Brain microvascular endothelial cell (primary cell): ENCODE data around the gene LRTM2.

Experiments used
- DNase-seq: peaks from one replicate; pipeline ENCODE4 v3.0.0-alpha.2; 2020
- H3K27ac ChIP-seq: fragments of 250-450 bp; sonication (Bioruptor Pico); 2 replicates; pipeline ENCODE4 v1.5.1; 2020; ENCODE audit warnings: mild to moderate bottlenecking, moderate library complexity
- H3K27me3 ChIP-seq: fragments of 250-450 bp; sonication (Bioruptor Pico); replicated peaks from 2 replicates; pipeline ENCODE4 v1.5.1; 2020; ENCODE audit warnings: mild to moderate bottlenecking
- H3K36me3 ChIP-seq: fragments of 250-450 bp; sonication (Bioruptor Pico); replicated peaks from 2 replicates; pipeline ENCODE4 v1.5.1; 2020; ENCODE audit warnings: mild to moderate bottlenecking
- H3K4me3 ChIP-seq: 2 replicates; pipeline ENCODE4 v1.5.1; 2011; ENCODE audit warnings: low read depth, mild to moderate bottlenecking, control low read depth, low read length, moderate library complexity
- in situ Hi-C: cut with HindIII; loops from 2 replicates; pipeline ENCODE4 v1.10.0; 2017; ENCODE audit warnings: low sequenced_read_pairs, low pct_ligation_motif_present
- TF ChIP-seq, protein P1 (sequence below): IDR thresholded peaks from 2 replicates; pipeline ENCODE4 v1.5.1; 2011; ENCODE audit warnings: low read depth, mild to moderate bottlenecking, moderate library complexity, low read length, control low read depth, inconsistent platforms; ENCODE audit errors: missing control alignments

Gene LRTM2

DNA sequence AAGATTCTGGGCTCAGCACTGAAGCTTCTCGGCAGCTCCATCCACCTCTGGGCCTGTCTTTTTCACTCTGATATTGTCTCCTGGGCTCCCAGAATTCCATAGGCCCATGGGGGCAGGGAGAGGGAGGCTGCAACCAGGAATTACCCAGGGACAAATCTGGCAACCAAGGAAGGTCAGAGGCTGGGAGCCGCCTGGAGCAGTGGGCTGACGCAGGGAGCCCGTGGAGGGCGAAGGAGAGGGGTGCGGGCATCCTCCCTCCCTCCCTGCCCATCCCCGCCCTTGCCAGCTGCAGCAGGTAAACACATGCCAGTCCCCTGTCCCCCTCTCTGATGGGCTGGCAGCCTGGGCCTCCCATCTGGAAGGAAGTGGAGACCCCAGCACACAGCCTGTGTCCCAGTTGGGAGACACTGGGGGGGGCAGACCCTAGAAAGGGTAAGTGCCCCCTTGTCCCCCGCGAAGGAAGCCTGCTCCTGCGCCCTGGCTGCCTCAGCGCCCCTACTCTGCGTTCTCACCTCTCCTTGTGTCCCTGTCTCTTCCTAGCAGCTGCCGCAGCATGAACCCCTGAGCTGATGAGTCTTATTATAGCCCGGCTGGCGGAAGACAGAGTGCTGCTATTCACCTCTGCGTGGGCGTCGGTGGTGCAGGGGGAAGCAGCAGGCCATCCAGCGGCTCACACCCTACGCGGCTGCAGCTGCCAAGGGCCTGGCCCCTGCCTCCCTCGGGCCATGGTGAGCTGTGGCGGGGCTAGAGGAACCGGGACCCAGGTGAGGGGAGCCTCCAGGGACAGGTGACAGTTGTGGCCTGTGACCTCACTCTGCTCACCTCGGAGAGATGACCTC is 6.7 kb downstream of the LRTM2 start:
- H3K4me3 ChIP-seq = no peak overlapping the region
- DNase-seq = no peak
- H3K27me3 ChIP-seq = peaks cover 17% of the 10 kb centered on the region
- no peak overlapping the region for H3K27ac ChIP-seq
- in situ Hi-C loops = no loop called here
- TF ChIP-seq, protein P1, sequence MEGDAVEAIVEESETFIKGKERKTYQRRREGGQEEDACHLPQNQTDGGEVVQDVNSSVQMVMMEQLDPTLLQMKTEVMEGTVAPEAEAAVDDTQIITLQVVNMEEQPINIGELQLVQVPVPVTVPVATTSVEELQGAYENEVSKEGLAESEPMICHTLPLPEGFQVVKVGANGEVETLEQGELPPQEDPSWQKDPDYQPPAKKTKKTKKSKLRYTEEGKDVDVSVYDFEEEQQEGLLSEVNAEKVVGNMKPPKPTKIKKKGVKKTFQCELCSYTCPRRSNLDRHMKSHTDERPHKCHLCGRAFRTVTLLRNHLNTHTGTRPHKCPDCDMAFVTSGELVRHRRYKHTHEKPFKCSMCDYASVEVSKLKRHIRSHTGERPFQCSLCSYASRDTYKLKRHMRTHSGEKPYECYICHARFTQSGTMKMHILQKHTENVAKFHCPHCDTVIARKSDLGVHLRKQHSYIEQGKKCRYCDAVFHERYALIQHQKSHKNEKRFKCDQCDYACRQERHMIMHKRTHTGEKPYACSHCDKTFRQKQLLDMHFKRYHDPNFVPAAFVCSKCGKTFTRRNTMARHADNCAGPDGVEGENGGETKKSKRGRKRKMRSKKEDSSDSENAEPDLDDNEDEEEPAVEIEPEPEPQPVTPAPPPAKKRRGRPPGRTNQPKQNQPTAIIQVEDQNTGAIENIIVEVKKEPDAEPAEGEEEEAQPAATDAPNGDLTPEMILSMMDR = no peak
- no peaks in the 10 kb centered on the region for H3K36me3 ChIP-seq

DNA sequence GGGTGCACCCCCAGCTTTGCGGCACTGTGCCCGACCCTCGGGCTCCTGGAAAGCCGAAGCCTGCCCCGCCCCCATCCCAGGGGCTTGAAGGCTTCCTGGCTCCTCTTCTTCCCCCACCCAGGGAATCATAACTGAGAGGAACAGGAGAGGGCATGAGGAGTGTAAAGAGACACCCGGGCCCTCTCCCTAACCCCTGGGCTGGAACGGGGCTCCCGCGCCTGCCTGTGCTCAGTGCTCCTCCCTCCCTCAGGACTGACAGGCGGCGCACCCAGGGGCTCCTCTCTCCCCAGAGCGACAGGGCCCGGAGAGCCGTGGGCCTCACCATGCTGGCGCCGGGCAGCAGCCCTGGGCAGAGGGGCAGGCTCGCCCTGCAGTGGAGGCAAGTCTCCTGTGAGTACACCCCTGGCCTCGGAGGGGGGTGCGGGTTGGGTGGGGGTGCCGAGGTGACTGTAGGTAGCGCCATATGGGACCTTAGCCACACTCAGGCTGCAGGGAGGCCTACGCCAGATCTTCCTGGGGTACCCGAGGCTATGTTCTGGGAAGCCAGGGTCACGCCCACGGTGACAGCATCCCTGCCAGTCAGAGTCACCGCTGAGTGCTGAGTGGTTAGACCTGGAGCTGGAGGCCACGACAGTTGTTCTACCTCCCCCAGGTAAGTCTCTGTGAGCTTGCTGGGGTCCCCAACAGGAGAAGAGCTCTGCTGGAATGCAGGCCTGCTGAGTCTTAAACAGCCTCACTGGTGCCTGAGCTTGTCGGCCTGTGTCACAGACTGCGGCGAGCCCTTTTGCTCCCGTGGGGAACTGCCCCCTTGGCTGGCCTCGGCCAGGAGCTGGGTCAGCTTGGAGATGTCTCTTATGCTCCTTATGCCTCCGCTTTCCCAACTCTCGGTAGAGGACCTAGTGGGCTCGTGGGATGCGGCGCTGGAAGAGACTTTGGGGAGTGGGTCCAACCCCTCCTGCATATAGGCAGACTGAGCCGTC is 7.8 kb downstream of the LRTM2 start:
- DNase-seq = no peak

DNA sequence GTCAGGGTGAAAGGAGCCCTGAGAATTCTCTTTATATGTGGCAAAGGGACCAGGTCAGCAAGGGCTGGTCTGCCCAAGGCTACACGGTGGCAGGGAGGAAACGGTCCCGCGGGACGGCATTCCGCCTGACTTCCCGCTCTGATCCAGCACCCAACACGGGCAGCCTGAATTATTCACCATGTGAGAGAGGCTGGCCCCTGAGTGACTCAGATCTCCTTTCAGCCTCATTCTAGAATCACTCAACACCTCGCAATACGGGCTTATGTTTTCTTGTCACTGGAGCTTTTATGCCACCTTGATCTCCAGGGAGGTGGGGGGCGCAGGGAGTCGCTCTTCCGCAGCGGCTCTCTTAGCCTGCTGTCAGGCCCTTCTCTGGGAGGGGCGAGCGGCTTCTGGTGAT is 8.5 kb downstream of the LRTM2 start:
- H3K27me3 ChIP-seq = peaks cover 6% of the 10 kb centered on the region
- DNase-seq = no peak
- in situ Hi-C loops = no loop called here
- TF ChIP-seq, protein P1 = no peak
- H3K27ac ChIP-seq = no peak overlapping the region
- no peaks in the 10 kb centered on the region for H3K36me3 ChIP-seq
- H3K4me3 ChIP-seq = no peak overlapping the region

More for the DNA sequence above, 7.8 kb downstream of the LRTM2 start:
- H3K4me3 ChIP-seq = no peak overlapping the region
- TF ChIP-seq, protein P1 = no peak
- H3K27me3 ChIP-seq = peaks cover 8% of the 10 kb centered on the region
- in situ Hi-C loops = no loop called here
- no peaks in the 10 kb centered on the region for H3K36me3 ChIP-seq
- H3K27ac ChIP-seq = no peak overlapping the region

DNA sequence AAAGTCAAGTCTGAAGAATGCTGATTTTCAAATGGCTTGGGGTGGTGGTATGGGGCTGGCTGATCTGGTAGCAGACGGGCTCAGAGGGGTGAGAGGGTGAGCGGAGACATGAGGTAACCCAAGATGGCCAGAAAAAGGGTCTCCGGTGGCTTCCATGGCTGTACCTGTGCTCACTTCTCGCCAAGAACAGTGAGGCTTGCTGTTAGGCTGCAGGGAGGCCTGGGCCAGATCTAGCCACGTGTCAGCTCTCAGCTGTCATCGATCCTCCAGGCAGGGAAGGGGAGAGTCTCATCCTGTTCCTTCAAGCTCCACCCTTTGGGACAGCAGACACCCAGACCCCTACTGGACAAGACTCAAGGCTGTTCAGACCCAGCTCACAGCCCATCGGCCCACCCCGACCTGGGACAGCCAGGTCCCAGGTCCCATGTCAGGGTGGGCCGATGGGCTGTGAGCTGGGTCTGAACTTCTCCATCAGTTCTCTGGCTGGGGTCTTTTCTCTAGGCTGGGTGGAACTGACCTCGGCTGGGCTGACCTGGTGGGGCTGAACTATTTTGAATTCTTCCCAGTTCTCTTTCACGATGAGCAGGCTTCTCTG is 9.0 kb downstream of the LRTM2 start:
- no peaks in the 10 kb centered on the region for H3K36me3 ChIP-seq
- no peak overlapping the region for H3K4me3 ChIP-seq
- TF ChIP-seq, protein P1 = no peak
- no peak for DNase-seq
- H3K27me3 ChIP-seq = peaks cover 6% of the 10 kb centered on the region
- in situ Hi-C loops = no loop called here
- no peak overlapping the region for H3K27ac ChIP-seq

DNA sequence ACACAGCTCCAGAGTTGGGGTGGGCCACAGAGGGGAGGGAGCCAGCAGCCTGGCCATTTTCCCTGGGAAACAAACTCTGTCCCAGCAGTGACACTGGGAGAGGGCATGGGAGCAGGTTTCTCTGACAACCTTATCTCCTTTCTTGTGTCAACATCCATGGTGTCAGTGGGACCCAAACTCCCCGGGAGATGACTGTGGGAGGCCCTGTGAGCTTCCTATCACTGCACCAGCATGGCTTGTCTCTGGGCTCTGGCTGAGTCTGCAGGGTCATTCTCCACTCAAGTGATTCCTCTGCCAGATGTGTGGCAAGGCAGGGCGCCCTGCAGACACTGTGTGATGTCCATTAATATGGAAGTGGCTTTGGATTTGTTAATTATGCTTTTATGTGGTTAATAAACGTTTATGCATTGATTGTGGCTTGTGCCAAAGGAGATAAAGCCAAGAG is 10.1 kb downstream of the LRTM2 start:
- peaks cover 6% of the 10 kb centered on the region for H3K27me3 ChIP-seq
- H3K27ac ChIP-seq = no peak overlapping the region
- TF ChIP-seq, protein P1 = no peak
- H3K36me3 ChIP-seq = no peaks in the 10 kb centered on the region
- in situ Hi-C loops = no loop called here
- no peak for DNase-seq
- no peak overlapping the region for H3K4me3 ChIP-seq
